ENCODE data around the gene ZBTB20. TPM values are rescaled to one million over a fixed set of nuclear protein-coding genes. Genes with fewer than 3 reads are reported as not detected.

ZBTB20 gene
- total RNA-seq, 2 experiments from 2014 or later = 11.0 to 11.4 TPM

DNA sequence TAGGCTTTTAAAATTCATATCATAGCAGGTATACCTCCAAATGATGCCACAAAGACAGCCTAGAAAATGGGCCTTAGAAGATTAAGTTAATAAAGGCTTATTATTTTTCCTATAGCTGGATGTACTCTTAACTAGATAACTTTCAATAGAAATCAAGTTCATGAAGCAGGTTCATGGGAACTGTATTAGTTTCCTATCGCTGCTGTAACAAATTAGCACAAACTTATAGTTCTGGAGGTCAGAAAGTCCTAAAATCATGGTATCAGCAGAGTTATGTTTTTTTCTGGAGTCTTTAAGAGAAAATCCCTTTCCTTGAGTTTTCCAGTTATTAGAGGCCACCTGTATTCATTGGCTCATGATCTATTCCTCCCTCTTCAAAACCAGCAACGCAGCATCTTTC, 583.4 kb downstream of the ZBTB20 start:
- no peak for DNase-seq
- ChIA-PET POLR2A (no interaction called here), CTCF (no interaction called here)
- Mint-ChIP-seq H3K27ac (no peak overlapping the region), H3K36me3 (ENCODE audit: low read depth) (no peaks in the 10 kb centered on the region), H3K4me3 (no peak overlapping the region), H3K9me3 (peaks cover 6% of the 10 kb centered on the region), H3K27me3 (no peaks in the 10 kb centered on the region), H3K4me1 (peaks cover 12% of the 10 kb centered on the region)

DNA sequence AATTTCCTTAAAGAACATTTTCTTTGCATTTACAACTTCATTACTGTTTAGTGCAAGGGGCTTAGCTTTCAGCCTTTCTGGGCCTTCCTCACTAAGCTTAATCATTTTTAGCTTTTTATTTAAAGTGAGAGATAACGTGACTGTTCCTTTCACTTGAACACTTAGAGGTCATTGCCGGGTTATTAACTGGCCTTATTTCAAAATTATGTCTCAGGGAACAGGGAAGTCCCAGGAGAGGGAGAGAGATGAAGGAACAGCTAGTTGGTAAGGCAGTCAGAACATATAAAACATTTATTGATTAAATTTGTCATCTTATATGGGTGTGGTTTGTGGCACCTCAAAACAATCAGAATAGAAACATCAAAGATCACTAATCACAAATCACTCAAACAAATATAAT, 584.5 kb downstream of the ZBTB20 start:
- Mint-ChIP-seq H3K4me3 (no peak overlapping the region), H3K36me3 (ENCODE audit: low read depth) (no peaks in the 10 kb centered on the region), H3K9me3 (peaks cover 6% of the 10 kb centered on the region), H3K27ac (no peak overlapping the region), H3K4me1 (peaks cover 12% of the 10 kb centered on the region), H3K27me3 (no peaks in the 10 kb centered on the region)
- ChIA-PET CTCF (interaction anchor here (0.9 kb wide), 1 partner anchor 17 kb away, joined by 3 read pairs; no protein-coding TSS in a partner anchor), POLR2A (no interaction called here)
- no peak for DNase-seq

DNA sequence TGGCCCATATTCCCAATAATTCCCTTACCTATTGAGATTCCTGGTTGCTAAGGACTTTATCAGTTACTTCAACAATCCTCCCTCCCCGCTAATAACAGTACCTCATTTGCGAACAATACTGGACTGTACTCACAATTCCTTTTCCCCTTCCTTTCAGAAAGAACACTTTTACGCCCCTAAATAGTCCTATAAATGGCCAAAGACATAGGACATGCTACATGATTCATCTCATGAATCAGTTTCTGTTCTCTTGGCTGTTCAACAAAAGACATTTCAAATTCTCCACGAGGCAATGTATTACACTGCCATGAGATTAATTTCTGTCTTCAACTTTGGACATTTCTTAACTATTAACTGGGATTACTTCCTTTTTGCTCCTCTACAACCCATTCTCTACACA, 588.8 kb downstream of the ZBTB20 start:
- Mint-ChIP-seq H3K27ac (no peak overlapping the region), H3K27me3 (no peaks in the 10 kb centered on the region), H3K9me3 (no peaks in the 10 kb centered on the region), H3K4me3 (no peak overlapping the region), H3K4me1 (no peaks in the 10 kb centered on the region), H3K36me3 (ENCODE audit: low read depth) (no peaks in the 10 kb centered on the region)
- no peak for DNase-seq
- ChIA-PET CTCF (no interaction called here), POLR2A (no interaction called here)

DNA sequence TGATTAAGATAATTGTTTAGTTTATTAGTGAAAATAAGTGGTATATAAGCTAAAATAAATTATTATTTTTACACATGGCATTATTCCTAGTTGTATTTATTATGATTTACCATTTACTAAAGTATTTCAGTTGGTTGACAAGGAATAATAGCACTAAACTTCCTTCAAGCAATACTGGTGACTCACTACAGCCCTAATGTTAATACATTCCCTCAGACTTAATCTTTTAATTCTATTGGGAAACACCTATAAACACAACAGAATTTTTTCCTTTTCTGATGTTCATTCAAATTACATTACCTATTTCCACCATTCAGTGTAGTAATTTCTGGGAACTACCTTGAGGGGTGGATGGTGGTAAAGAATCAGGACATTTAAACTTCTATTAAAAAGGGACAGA, 589.3 kb downstream of the ZBTB20 start:
- Mint-ChIP-seq H3K36me3 (ENCODE audit: low read depth) (no peaks in the 10 kb centered on the region), H3K27ac (no peak overlapping the region), H3K9me3 (no peaks in the 10 kb centered on the region), H3K4me1 (no peaks in the 10 kb centered on the region), H3K27me3 (no peaks in the 10 kb centered on the region), H3K4me3 (no peak overlapping the region)
- no peak for DNase-seq
- ChIA-PET CTCF (interaction anchor here (1.2 kb wide), 1 partner anchor 52 kb away, joined by 4 read pairs; no protein-coding TSS in a partner anchor), POLR2A (no interaction called here)

DNA sequence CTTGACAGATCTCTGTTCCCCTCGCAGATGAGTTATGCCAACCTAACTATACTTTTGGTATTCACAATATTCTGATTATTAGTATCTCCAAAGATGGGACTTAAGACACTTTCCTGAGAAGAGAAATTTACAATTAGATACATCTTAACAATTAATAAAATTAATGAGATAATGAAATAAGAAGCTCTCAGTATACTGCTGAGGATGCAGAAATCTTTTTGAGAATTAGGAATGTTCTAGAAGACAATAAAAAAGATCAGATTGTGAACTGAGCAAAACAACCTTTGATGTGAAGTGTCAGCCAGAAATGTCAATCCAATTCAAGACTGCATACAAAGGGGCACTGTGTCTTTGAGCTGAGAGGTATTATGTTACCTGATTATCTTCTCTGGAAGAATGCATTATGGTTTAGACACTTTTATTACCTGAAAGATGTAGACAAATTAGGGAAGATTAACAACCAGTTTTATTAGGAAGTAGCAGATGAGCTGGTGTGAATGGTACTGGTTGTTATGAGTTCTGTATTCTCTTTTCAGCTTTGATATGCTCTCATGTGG, 590.4 kb downstream of the ZBTB20 start:
- POLR2A ChIA-PET = no interaction called here
- no peaks in the 10 kb centered on the region for H3K36me3 Mint-ChIP-seq (ENCODE audit: low read depth)

DNA sequence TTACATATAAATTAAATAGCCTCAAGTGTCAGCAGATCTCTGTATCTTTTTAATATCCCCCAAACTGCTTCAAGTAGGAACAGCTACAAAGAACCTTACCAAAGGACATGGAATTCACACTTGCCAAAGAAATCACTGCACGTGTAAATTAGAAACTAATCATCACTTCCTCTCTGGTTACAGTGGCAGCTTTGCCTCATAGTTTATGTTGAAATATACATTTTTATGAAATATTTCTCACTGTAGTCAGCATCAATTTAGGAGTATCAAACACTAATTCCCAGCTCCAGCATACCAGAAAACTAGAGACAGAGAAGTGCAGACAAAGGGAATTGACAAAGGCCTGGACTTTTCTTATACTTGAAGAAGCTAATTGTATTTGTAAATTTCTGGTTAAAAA, 592.4 kb downstream of the ZBTB20 start:
- no peaks in the 10 kb centered on the region for H3K9me3 Mint-ChIP-seq
- H3K27me3 Mint-ChIP-seq = no peaks in the 10 kb centered on the region
- ChIA-PET POLR2A (no interaction called here), CTCF (no interaction called here)
- no peaks in the 10 kb centered on the region for H3K36me3 Mint-ChIP-seq (ENCODE audit: low read depth)
- H3K4me1 Mint-ChIP-seq = no peaks in the 10 kb centered on the region
- H3K27ac Mint-ChIP-seq = no peak overlapping the region
- no peak for DNase-seq
- H3K4me3 Mint-ChIP-seq = no peak overlapping the region

More for the DNA sequence above, 590.4 kb downstream of the ZBTB20 start:
- Mint-ChIP-seq H3K27me3 (no peaks in the 10 kb centered on the region), H3K4me3 (no peak overlapping the region), H3K4me1 (no peaks in the 10 kb centered on the region), H3K9me3 (no peaks in the 10 kb centered on the region), H3K27ac (no peak overlapping the region)
- CTCF ChIA-PET = interaction anchor here (1.2 kb wide), 1 partner anchor 53 kb away, joined by 4 read pairs; no protein-coding TSS in a partner anchor
- no peak for DNase-seq

DNA sequence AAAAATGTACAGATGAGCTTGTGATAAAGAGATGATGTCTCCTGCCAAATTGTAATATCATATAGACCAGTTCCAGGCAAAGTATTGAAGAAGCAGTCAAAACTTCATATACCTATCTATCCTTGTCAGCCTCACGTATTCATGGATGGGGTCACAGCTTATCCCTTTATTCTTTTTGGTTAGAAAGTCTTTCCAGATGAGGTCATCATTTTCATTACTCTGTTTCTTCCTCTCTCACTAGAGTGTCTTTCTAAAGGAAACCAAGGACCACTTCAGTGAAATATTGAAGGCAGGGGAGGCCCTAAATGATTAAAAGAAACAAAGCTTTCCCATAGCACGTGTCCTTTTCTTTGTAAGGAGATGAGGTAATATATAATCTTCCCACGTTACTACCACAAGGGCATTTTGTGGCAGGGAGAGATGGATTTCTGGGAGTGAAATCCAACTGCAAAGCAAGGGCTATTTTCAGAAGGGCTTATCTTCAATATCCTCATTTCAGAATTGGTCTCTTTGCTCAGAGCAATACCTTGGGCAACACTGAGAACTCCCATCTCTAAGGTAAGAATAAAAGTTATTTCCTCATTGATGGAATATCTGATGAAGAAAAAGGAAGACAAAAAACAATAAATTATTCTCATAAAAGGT, 593.0 kb downstream of the ZBTB20 start:
- Mint-ChIP-seq H3K9me3 (no peaks in the 10 kb centered on the region), H3K4me1 (no peaks in the 10 kb centered on the region), H3K4me3 (no peak overlapping the region), H3K27ac (no peak overlapping the region), H3K36me3 (ENCODE audit: low read depth) (no peaks in the 10 kb centered on the region), H3K27me3 (no peaks in the 10 kb centered on the region)
- DNase-seq = no peak
- POLR2A ChIA-PET = no interaction called here
- CTCF ChIA-PET = no interaction called here

DNA sequence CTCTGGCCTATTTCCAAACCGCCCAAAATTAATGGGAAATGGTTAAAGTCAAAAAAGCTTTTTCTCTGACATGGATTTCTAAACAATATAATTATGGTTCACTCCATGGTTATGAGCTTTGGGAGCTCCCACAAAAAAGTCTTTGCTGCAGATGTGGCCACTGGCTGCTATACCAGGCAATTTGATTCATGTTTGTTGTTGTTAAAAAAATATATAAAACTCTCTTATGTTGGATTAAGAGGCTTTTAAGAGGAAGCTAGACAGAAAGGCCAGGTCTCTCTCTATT, 594.6 kb downstream of the ZBTB20 start:
- Mint-ChIP-seq H3K4me1 (no peaks in the 10 kb centered on the region), H3K36me3 (ENCODE audit: low read depth) (no peaks in the 10 kb centered on the region), H3K27ac (no peak overlapping the region), H3K4me3 (no peak overlapping the region), H3K27me3 (no peaks in the 10 kb centered on the region), H3K9me3 (no peaks in the 10 kb centered on the region)
- ChIA-PET POLR2A (no interaction called here), CTCF (interaction anchor here (1.9 kb wide), 1 partner anchor 9 kb away, joined by 6 read pairs; no protein-coding TSS in a partner anchor)
- DNase-seq = no peak

DNA sequence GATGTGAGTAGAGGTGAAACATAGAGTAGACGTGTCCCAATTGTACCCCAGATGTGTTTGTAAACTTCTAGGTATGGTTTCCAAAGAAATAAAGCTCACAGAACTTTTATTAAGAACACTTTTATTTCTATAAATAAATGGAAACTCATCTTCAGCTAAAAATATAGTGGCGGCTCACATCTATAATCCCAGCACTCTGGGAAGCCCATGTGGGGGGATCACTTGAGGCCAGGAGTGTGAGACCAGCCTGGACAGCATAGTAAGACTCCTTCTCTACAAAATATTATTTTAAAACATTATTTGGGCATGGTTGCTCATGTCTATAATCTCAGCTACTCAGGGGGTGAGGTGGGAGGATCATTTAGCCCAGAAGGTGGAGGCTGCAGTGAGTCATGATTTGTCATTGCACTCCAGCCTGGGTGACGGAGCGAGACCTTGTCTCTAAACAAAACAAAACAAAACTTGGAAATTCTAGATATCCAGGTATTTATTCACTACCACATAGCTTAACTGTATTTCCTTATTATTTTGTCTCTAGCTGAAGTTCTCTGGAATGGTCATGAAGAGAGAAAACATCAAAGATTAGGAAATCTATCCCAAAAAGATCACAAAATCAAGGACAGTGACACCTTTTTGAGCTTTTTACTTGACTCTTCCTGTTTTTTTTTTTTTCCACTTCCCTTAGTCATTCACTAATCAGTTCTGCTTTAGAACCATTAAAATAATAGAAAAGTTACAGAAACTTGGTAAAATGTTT, 595.1 kb downstream of the ZBTB20 start:
- Mint-ChIP-seq H3K4me3 (no peak overlapping the region), H3K27me3 (no peaks in the 10 kb centered on the region)

DNA sequence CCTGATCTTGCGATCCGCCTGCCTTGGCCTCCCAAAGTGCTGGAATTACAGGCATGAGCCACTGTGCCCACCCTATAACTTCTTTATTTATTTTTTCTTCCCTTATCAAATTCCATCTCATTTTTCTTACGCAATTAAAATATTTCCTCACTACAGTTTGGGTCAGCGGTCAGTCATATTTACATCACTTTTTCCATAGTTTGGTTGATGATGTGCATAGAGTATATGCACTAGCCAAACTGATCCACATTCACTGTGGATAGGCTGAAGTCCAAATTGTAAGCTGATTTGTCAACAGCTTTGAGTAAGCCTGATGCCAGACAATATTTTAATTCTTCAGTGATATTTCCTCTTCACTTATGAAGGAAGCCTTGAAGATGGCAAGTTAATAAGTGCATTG, 596.9 kb downstream of the ZBTB20 start:
- CTCF ChIA-PET = no interaction called here
- H3K36me3 Mint-ChIP-seq (ENCODE audit: low read depth) = no peaks in the 10 kb centered on the region
- DNase-seq = no peak
- H3K27me3 Mint-ChIP-seq = no peaks in the 10 kb centered on the region
- H3K4me1 Mint-ChIP-seq = no peaks in the 10 kb centered on the region
- POLR2A ChIA-PET = no interaction called here
- H3K9me3 Mint-ChIP-seq = no peaks in the 10 kb centered on the region
- no peak overlapping the region for H3K27ac Mint-ChIP-seq
- H3K4me3 Mint-ChIP-seq = no peak overlapping the region

More for the DNA sequence above, 595.1 kb downstream of the ZBTB20 start:
- Mint-ChIP-seq H3K36me3 (ENCODE audit: low read depth) (no peaks in the 10 kb centered on the region), H3K27ac (no peak overlapping the region), H3K9me3 (no peaks in the 10 kb centered on the region), H3K4me1 (no peaks in the 10 kb centered on the region)
- CTCF ChIA-PET = interaction anchor here (0.7 to 1.9 kb wide), 3 partner anchors 9 to 66 kb away, joined by 3 to 6 read pairs (median 3); no protein-coding TSS in a partner anchor
- POLR2A ChIA-PET = no interaction called here
- DNase-seq = no peak

DNA sequence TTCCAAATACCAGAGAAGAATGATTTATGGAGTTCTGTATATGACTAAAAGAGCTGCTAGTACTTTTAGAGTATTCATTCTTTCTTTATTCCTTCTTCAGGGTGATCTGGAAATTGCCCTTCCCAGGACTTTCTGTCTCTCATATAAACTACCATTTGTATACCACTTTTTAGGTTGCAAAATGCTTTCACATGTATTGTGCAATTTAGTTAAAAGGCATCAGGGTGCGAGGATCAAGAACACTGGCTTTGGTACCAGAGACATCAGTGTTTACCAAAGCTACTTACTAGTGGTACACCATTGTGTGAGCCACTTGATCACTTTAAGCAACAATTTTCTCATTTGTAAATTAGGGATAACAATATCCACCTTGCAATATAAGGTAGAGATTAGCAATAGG, 601.9 kb downstream of the ZBTB20 start:
- ChIA-PET POLR2A (no interaction called here), CTCF (interaction anchor here (0.8 kb wide), 1 partner anchor 17 kb away, joined by 3 read pairs; no protein-coding TSS in a partner anchor)

DNA sequence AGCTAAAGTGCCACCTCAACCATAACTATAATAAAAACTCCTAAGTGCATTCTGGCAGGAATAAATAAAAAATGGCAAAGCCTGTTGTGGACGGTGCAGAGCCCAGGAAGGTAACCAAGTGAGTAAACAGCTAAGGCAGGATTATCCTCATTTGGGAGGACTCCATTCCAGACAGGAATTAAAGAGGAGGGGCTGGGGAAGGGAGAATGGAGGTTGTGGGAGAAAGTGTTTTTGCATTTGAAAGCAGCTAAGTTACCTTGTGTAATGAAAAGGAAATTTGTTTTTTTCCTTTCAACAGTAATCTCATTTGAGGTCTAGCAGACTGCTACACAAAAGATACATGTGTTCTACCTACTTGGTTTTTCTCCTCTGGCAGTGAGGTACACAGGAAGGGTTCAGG, 604.7 kb downstream of the ZBTB20 start:
- Mint-ChIP-seq H3K4me3 (no peak overlapping the region), H3K36me3 (ENCODE audit: low read depth) (no peaks in the 10 kb centered on the region), H3K9me3 (peaks cover under 1% of the 10 kb centered on the region), H3K27ac (no peak overlapping the region), H3K27me3 (no peaks in the 10 kb centered on the region), H3K4me1 (no peaks in the 10 kb centered on the region)
- POLR2A ChIA-PET = no interaction called here
- no peak for DNase-seq
- CTCF ChIA-PET = no interaction called here

More for the DNA sequence above, 601.9 kb downstream of the ZBTB20 start:
- Mint-ChIP-seq H3K36me3 (ENCODE audit: low read depth) (no peaks in the 10 kb centered on the region), H3K4me3 (no peak overlapping the region), H3K4me1 (no peaks in the 10 kb centered on the region), H3K27ac (no peak overlapping the region), H3K9me3 (no peaks in the 10 kb centered on the region), H3K27me3 (no peaks in the 10 kb centered on the region)
- DNase-seq = no peak

DNA sequence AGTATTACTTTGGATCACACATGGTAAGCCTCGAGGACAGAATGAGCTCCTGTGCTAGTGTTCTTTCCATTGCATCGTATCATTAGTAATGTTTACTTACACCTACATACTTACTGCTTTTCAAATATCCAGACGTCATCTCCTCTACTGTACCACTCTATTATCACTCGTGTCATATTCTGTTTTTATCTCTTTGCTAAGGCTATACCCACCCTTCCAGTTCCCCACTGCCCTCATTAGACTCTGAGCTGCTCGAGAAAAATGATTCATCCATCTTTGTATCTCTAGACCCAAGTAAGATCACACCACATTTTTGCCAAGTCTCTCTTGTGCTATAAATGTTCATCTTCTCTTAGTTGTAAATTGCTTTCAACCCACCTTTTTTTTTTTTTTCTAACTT, 607.6 kb downstream of the ZBTB20 start:
- ChIA-PET CTCF (interaction anchor here (0.5 kb wide), 1 partner anchor 678 kb away, joined by 4 read pairs; no protein-coding TSS in a partner anchor), POLR2A (interaction anchor here (0.6 kb wide), 1 partner anchor 143 kb away, joined by 3 read pairs; no protein-coding TSS in a partner anchor)

More for the DNA sequence above, 607.6 kb downstream of the ZBTB20 start:
- Mint-ChIP-seq H3K4me1 (no peaks in the 10 kb centered on the region), H3K27ac (no peak overlapping the region), H3K9me3 (peaks cover 7% of the 10 kb centered on the region), H3K36me3 (ENCODE audit: low read depth) (no peaks in the 10 kb centered on the region), H3K4me3 (no peak overlapping the region), H3K27me3 (no peaks in the 10 kb centered on the region)
- no peak for DNase-seq
